ENCODE results near the gene PRM3. TPM values are rescaled to one million over a fixed set of nuclear protein-coding genes. Genes with fewer than 3 reads are reported as not detected.

Gene PRM3
- total and polyA plus RNA-seq, 4 donors: not detected

DNA sequence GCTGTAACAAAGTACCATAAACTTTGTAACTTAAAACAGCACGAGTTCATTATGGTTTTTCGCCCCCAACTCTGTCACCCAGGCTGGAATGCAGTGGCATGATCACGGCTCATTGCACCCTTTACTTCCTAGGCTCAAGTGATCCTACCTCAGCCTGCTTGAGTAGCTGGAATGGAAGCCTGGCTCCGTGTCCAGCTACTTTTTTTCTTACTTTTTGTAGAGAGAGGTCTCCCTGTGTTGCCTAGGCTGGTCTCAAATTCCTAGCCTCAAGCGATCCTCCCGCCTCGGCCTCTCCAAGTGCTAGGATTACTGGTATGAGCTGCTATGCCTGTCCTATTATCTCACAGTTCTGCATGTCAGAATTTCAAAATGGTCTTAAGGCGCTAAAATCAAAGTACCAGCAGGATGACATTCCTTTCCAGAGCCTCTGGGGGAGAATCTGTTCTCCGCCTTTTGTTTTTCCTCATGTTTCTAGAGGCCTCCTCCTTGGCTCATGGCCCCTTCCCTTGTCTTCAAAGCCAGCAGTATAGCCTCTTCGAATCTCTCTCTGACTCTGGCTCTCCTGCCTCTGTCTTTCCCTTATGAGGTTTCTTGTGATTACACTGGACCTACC, 17.8 kb upstream of the PRM3 start:
- H3K9me3 ChIP-seq (ENCODE audit: control insufficient read depth in 4 of 4, low read length in 3 of 4): no peaks in the 10 kb centered on the region
- H3K36me3 ChIP-seq (ENCODE audit: control insufficient read depth in 4 of 4, insufficient read depth in 3 of 4, low read depth in 1 of 4, low read length in 3 of 4): no peaks in the 10 kb centered on the region
- TF ChIP-seq SP1 (IDR thresholded peaks at IDR 0.05) (no peak), RXRA (IDR thresholded peaks at IDR 0.05) (no peak), GABPA (IDR thresholded peaks at IDR 0.05 in 1 of 2, conservative IDR thresholded peaks at IDR 0.05 in 1 of 2) (no peak), FOXA2 (IDR thresholded peaks at IDR 0.05) (no peak), YY1 (IDR thresholded peaks at IDR 0.05) (no peak), FOXA1 (IDR thresholded peaks at IDR 0.05) (no peak), JUND (IDR thresholded peaks at IDR 0.05) (no peak), EGR1 (IDR thresholded peaks at IDR 0.05; ENCODE audit: low read depth in 2 of 2) (no peak), RAD21 (IDR thresholded peaks at IDR 0.05) (no peak), HNF4G (IDR thresholded peaks at IDR 0.05) (no peak), HNF4A (conservative IDR thresholded peaks at IDR 0.05) (no peak), TAF1 (conservative IDR thresholded peaks at IDR 0.05) (no peak), NR2F2 (IDR thresholded peaks at IDR 0.05) (no peak)
- TF ChIP-seq, protein P1, sequence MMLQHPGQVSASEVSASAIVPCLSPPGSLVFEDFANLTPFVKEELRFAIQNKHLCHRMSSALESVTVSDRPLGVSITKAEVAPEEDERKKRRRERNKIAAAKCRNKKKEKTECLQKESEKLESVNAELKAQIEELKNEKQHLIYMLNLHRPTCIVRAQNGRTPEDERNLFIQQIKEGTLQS (IDR thresholded peaks at IDR 0.05): no peak
- TF ChIP-seq, protein P2, sequence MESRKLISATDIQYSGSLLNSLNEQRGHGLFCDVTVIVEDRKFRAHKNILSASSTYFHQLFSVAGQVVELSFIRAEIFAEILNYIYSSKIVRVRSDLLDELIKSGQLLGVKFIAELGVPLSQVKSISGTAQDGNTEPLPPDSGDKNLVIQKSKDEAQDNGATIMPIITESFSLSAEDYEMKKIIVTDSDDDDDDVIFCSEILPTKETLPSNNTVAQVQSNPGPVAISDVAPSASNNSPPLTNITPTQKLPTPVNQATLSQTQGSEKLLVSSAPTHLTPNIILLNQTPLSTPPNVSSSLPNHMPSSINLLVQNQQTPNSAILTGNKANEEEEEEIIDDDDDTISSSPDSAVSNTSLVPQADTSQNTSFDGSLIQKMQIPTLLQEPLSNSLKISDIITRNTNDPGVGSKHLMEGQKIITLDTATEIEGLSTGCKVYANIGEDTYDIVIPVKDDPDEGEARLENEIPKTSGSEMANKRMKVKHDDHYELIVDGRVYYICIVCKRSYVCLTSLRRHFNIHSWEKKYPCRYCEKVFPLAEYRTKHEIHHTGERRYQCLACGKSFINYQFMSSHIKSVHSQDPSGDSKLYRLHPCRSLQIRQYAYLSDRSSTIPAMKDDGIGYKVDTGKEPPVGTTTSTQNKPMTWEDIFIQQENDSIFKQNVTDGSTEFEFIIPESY (IDR thresholded peaks at IDR 0.05): no peak
- TF ChIP-seq, protein P3, sequence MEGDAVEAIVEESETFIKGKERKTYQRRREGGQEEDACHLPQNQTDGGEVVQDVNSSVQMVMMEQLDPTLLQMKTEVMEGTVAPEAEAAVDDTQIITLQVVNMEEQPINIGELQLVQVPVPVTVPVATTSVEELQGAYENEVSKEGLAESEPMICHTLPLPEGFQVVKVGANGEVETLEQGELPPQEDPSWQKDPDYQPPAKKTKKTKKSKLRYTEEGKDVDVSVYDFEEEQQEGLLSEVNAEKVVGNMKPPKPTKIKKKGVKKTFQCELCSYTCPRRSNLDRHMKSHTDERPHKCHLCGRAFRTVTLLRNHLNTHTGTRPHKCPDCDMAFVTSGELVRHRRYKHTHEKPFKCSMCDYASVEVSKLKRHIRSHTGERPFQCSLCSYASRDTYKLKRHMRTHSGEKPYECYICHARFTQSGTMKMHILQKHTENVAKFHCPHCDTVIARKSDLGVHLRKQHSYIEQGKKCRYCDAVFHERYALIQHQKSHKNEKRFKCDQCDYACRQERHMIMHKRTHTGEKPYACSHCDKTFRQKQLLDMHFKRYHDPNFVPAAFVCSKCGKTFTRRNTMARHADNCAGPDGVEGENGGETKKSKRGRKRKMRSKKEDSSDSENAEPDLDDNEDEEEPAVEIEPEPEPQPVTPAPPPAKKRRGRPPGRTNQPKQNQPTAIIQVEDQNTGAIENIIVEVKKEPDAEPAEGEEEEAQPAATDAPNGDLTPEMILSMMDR (IDR thresholded peaks at IDR 0.05; ENCODE audit: low read depth, low read length, missing input control): no peak
- TF ChIP-seq, protein P4, sequence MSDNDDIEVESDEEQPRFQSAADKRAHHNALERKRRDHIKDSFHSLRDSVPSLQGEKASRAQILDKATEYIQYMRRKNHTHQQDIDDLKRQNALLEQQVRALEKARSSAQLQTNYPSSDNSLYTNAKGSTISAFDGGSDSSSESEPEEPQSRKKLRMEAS (IDR thresholded peaks at IDR 0.05): no peak
- TF ChIP-seq, protein P5, sequence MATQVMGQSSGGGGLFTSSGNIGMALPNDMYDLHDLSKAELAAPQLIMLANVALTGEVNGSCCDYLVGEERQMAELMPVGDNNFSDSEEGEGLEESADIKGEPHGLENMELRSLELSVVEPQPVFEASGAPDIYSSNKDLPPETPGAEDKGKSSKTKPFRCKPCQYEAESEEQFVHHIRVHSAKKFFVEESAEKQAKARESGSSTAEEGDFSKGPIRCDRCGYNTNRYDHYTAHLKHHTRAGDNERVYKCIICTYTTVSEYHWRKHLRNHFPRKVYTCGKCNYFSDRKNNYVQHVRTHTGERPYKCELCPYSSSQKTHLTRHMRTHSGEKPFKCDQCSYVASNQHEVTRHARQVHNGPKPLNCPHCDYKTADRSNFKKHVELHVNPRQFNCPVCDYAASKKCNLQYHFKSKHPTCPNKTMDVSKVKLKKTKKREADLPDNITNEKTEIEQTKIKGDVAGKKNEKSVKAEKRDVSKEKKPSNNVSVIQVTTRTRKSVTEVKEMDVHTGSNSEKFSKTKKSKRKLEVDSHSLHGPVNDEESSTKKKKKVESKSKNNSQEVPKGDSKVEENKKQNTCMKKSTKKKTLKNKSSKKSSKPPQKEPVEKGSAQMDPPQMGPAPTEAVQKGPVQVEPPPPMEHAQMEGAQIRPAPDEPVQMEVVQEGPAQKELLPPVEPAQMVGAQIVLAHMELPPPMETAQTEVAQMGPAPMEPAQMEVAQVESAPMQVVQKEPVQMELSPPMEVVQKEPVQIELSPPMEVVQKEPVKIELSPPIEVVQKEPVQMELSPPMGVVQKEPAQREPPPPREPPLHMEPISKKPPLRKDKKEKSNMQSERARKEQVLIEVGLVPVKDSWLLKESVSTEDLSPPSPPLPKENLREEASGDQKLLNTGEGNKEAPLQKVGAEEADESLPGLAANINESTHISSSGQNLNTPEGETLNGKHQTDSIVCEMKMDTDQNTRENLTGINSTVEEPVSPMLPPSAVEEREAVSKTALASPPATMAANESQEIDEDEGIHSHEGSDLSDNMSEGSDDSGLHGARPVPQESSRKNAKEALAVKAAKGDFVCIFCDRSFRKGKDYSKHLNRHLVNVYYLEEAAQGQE (IDR thresholded peaks at IDR 0.05): no peak
- 83% methylated on average over 10 of the region's 10 CpGs for WGBS
- no peaks in the 10 kb centered on the region for H3K4me1 ChIP-seq (ENCODE audit: control insufficient read depth in 4 of 4, insufficient read depth in 4 of 4, low read length in 3 of 4)
- no peak overlapping the region for H3K27ac ChIP-seq (ENCODE audit: low read depth in 1 of 2, low read length in 2 of 2)
- no peak overlapping the region for H3K9ac ChIP-seq (ENCODE audit: low read depth in 1 of 2, low read length in 2 of 2)
- no peak overlapping the region for H3K4me3 ChIP-seq (ENCODE audit: low read depth in 1 of 3, low read length in 3 of 3)
- DNase-seq (ENCODE audit: low spot score): no peak
- no peaks in the 10 kb centered on the region for H3K27me3 ChIP-seq (ENCODE audit: control insufficient read depth in 4 of 4, insufficient read depth in 4 of 4, low read length in 3 of 4)
